ENCODE data around the gene MYO1H.

- TF ChIP-seq, protein P1, sequence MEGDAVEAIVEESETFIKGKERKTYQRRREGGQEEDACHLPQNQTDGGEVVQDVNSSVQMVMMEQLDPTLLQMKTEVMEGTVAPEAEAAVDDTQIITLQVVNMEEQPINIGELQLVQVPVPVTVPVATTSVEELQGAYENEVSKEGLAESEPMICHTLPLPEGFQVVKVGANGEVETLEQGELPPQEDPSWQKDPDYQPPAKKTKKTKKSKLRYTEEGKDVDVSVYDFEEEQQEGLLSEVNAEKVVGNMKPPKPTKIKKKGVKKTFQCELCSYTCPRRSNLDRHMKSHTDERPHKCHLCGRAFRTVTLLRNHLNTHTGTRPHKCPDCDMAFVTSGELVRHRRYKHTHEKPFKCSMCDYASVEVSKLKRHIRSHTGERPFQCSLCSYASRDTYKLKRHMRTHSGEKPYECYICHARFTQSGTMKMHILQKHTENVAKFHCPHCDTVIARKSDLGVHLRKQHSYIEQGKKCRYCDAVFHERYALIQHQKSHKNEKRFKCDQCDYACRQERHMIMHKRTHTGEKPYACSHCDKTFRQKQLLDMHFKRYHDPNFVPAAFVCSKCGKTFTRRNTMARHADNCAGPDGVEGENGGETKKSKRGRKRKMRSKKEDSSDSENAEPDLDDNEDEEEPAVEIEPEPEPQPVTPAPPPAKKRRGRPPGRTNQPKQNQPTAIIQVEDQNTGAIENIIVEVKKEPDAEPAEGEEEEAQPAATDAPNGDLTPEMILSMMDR (conservative IDR thresholded peaks at IDR 0.05; ENCODE audit: low read length) = no peak
- TF ChIP-seq EZH2phosphoT487 (IDR thresholded peaks at IDR 0.05; ENCODE audit: borderline replicate concordance, low read depth, low read length) = no peak
Observed at GRCh38 chr12:109473006-109473405, 125.3 kb downstream of the MYO1H start.

Measured in OCI-LY7 (cell line).